ENCODE data around the gene BAG5. TPM values are rescaled to one million over a fixed set of nuclear protein-coding genes. Genes with fewer than 3 reads are reported as not detected.
A peak's percentile ranks its signal among the peaks of the same experiment; 100 is the strongest.

The BAG5 gene
- total RNA-seq, 1 donor from 2014 or later = 32.1 TPM

- Mint-ChIP-seq H3K27ac (ENCODE audit: unreplicated experiment) (no peak overlapping the region), H3K4me1 (peaks cover 15% of the 10 kb centered on the region), H3K4me3 (peak overlapping the region; percentile 34), H3K9me3 (no peaks in the 10 kb centered on the region), H3K27me3 (ENCODE audit: low read depth) (no peaks in the 10 kb centered on the region), H3K36me3 (ENCODE audit: low read depth) (no peaks in the 10 kb centered on the region)
- DNase-seq (ENCODE audit: low read depth, low spot score) = no peak
- TF ChIP-seq, protein P1, sequence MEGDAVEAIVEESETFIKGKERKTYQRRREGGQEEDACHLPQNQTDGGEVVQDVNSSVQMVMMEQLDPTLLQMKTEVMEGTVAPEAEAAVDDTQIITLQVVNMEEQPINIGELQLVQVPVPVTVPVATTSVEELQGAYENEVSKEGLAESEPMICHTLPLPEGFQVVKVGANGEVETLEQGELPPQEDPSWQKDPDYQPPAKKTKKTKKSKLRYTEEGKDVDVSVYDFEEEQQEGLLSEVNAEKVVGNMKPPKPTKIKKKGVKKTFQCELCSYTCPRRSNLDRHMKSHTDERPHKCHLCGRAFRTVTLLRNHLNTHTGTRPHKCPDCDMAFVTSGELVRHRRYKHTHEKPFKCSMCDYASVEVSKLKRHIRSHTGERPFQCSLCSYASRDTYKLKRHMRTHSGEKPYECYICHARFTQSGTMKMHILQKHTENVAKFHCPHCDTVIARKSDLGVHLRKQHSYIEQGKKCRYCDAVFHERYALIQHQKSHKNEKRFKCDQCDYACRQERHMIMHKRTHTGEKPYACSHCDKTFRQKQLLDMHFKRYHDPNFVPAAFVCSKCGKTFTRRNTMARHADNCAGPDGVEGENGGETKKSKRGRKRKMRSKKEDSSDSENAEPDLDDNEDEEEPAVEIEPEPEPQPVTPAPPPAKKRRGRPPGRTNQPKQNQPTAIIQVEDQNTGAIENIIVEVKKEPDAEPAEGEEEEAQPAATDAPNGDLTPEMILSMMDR (conservative IDR thresholded peaks at IDR 0.05) = no peak
Measured at GRCh38 chr14:103552011-103552845, 10.2 kb downstream of the BAG5 start.

DNA sequence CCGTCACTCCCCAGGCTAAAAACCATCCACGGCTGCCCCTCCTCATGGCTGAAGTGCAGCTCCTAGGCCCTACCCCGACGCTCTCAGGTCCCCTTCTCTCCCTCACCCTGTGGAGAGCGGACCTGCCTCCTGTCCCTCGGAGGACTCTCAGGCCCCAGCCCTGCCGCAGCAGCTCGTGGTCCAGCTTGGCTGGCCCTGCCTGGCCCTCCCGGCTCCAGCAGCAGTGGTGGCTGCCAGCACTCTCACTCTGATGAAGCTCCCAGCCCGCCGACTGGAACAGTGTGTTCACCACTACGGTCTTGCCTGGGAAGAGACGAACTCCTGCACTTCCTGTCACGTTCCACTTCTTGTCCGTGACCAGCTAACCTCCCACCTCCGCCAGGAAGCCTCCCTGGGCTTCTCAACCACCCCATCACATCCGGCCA is 11.1 kb downstream of the BAG5 start:
- H3K36me3 Mint-ChIP-seq (ENCODE audit: low read depth) = no peaks in the 10 kb centered on the region
- no peaks in the 10 kb centered on the region for H3K9me3 Mint-ChIP-seq
- H3K4me3 Mint-ChIP-seq = peak overlapping the region; percentile 34
- no peak overlapping the region for H3K27ac Mint-ChIP-seq (ENCODE audit: unreplicated experiment)
- no peaks in the 10 kb centered on the region for H3K27me3 Mint-ChIP-seq (ENCODE audit: low read depth)
- TF ChIP-seq, protein P1 (conservative IDR thresholded peaks at IDR 0.05) = no peak
- DNase-seq (ENCODE audit: low read depth, low spot score) = no peak
- H3K4me1 Mint-ChIP-seq = peaks cover 12% of the 10 kb centered on the region

DNA sequence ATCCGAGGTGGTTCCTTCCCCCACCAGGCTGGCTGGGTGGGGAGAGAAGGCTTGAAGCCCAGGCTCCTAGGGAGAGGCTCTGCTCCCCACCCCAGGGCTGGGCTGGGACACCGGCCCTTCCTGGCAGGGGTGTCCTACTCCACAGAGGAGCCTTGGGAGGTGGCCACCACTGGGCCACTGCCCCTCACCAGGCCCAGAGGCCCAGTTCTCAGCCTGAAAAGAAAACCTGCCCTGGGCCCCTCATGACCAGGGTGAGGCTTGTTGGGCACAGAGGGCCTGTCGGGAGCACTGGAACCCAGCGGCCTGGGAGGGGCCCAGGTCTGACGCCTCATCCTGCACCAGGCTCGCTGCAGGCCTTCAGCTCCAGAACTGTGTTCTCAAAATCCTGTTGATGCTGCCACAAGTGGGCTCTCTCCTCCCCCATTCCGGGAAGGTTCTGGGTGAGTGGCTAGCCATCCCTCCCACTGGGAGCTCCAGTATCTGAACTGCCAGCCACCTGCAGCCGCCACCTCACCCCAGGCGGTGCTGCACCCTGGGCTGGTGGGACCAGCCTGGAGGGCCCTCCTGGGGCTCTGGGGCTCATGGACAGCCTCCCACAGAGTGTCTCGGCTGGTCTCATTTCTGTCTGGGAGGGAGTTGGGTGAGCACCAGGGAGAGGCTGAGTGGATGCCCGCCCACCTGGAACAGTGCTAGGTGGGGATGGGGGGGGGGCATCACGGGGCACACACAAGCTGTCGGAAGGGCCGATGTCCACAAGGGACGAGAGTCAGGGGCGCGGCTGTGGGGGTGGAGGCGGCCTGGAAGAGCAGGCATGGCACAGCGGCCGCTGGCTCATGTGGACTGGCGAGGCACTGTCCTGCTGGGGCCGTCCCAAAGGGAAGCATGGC is 11.8 kb downstream of the BAG5 start:
- H3K36me3 Mint-ChIP-seq (ENCODE audit: low read depth) = no peaks in the 10 kb centered on the region

GRCh38 chr14:103549361-103550311 is 12.8 kb downstream of the BAG5 start:
- TF ChIP-seq, protein P1 (conservative IDR thresholded peaks at IDR 0.05) = no peak
- H3K27ac Mint-ChIP-seq (ENCODE audit: unreplicated experiment) = peak overlapping the region; percentile 81

More for the DNA sequence above, 11.8 kb downstream of the BAG5 start:
- Mint-ChIP-seq H3K27me3 (ENCODE audit: low read depth) (no peaks in the 10 kb centered on the region), H3K9me3 (no peaks in the 10 kb centered on the region), H3K4me3 (no peak overlapping the region), H3K4me1 (peaks cover 12% of the 10 kb centered on the region), H3K27ac (ENCODE audit: unreplicated experiment) (no peak overlapping the region)
- no peak for DNase-seq (ENCODE audit: low read depth, low spot score)
- TF ChIP-seq, protein P1 (conservative IDR thresholded peaks at IDR 0.05) = no peak

More at GRCh38 chr14:103549361-103550311, 12.8 kb downstream of the BAG5 start:
- Mint-ChIP-seq H3K36me3 (ENCODE audit: low read depth) (no peaks in the 10 kb centered on the region), H3K9me3 (no peaks in the 10 kb centered on the region), H3K4me3 (no peak overlapping the region), H3K27me3 (ENCODE audit: low read depth) (no peaks in the 10 kb centered on the region), H3K4me1 (peaks cover 13% of the 10 kb centered on the region)
- DNase-seq (ENCODE audit: low read depth, low spot score) = no peak
